Measurements from ENCODE around the gene RIC1. TPM values are rescaled to one million over a fixed set of nuclear protein-coding genes. Genes with fewer than 3 reads are reported as not detected.

RIC1 gene
- total and polyA plus RNA-seq, 2 of the 13 experiments (the other 11 are each of a cell fraction or from before 2014, with no cell fraction given) = 18.2 to 19.0 TPM

GRCh38 chr9:5811751-5812150 is 182.8 kb downstream of the RIC1 start (continued):
- no peak for TF ChIP-seq ZBTB40 (IDR thresholded peaks at IDR 0.05)
- TF ChIP-seq ZBTB40 (CRISPR knock-in tag; IDR thresholded peaks at IDR 0.05) = no peak
- no peak for TF ChIP-seq RFX1 (IDR thresholded peaks at IDR 0.05)
- no peak for TF ChIP-seq KLF6 (CRISPR knock-in tag; IDR thresholded peaks at IDR 0.05)
- TF ChIP-seq YY1 (IDR thresholded peaks at IDR 0.05; ENCODE audit: insufficient read depth, insufficient replicate concordance, low read depth, low read length) = no peak

- no peak for ATAC-seq
- WGBS (ENCODE audit: low lambda C conversion rate) = 88% methylated on average over 3 of the region's 3 CpGs
Observed at GRCh38 chr9:5813824-5814223, 184.9 kb downstream of the RIC1 start.

More at GRCh38 chr9:5813824-5814223, 184.9 kb downstream of the RIC1 start:
- no TSS peak for BruUV-seq (replicated peaks)
- Histone ChIP-seq H3K27ac (ENCODE audit: extremely low read length, insufficient read depth, low read length) (no peak overlapping the region), H3K36me3 (replicated peaks in 1 of 2; ENCODE audit: control insufficient read depth in 1 of 2, insufficient read depth in 2 of 2, low read length in 2 of 2) (peaks cover 9 to 55% of the 10 kb centered on the region in 2 experiments), H3K9me3 (ENCODE audit: low read length) (no peaks in the 10 kb centered on the region), H3K9ac (ENCODE audit: insufficient read depth, low read depth, low read length) (no peak overlapping the region), H3K4me2 (ENCODE audit: low read depth, low read length) (no peak overlapping the region), H3K79me2 (ENCODE audit: insufficient read depth, low read length) (peaks cover 24% of the 10 kb centered on the region), H3K4me3 (replicated peaks in 1 of 3; ENCODE audit: insufficient read depth in 1 of 3, low read depth in 2 of 3, low read length in 3 of 3) (no peak overlapping the region), H2AFZ (ENCODE audit: low read length) (no peak overlapping the region), H4K20me1 (ENCODE audit: insufficient read depth, low read length) (no peaks in the 10 kb centered on the region), H3K27me3 (ENCODE audit: control insufficient read depth in 1 of 2, insufficient read depth in 2 of 2, low read length in 2 of 2) (no peaks in the 10 kb centered on the region), H3K4me1 (ENCODE audit: insufficient read depth, low read length) (peaks cover 19% of the 10 kb centered on the region)
- DNase-seq (ENCODE audit: low spot score) (no peak), FAIRE-seq (no peak)
- in situ Hi-C loops (cut with HindIII; ENCODE audit: extremely low pct_ligation_motif_present, low pct_unique_long_range_greater_than_20kb) (no loop called here), intact Hi-C loops (cut with micrococcal nuclease; ENCODE audit: unreplicated experiment) (no loop called here)
- CTCF ChIA-PET (ENCODE audit: low intra/inter-chr PET ratio, low total read pairs) = no interaction called here
- TF ChIP-seq RARG (CRISPR knock-in tag; IDR thresholded peaks at IDR 0.05; ENCODE audit: low read depth) = no peak
- no peak for TF ChIP-seq RCOR2 (CRISPR knock-in tag; IDR thresholded peaks at IDR 0.05)
- TF ChIP-seq ZNF672 (CRISPR knock-in tag; IDR thresholded peaks at IDR 0.05) = no peak
- no peak for TF ChIP-seq SMAD9 (CRISPR knock-in tag; IDR thresholded peaks at IDR 0.05)
- POLR2A ChIA-PET = no interaction called here
